HG03469 (cell line): ENCODE data around the gene GABARAP.

ENCODE experiments used
- ATAC-seq: cut with Tn5 transposase; IDR thresholded peaks from one replicate; pipeline ENCODE4 v1.9.1; 2021; ENCODE audit warnings: mild to moderate bottlenecking, moderate library complexity, moderate number of reproducible peaks; ENCODE audit not compliant: unreplicated experiment

The GABARAP gene

DNA sequence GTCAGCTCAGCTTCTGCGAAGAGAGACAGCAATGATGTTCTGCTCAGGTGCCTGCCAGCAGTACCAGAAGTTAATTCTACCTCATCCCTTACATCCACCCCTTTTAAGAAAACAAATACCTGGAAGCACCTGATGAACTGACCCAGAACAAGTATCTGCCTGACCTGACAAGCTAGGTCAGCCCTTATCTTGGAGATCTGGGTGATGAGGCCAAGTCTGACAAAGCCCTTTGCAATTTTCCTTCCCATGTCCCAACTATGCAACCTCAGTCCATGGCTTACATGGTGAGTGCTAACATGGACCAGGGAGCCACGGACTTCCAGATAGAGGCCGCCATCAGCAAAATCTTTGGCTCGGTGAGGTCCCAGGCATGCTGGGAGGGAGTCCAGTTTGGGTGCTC lies 18.9 kb downstream of the GABARAP start:
- ATAC-seq: no peak

DNA sequence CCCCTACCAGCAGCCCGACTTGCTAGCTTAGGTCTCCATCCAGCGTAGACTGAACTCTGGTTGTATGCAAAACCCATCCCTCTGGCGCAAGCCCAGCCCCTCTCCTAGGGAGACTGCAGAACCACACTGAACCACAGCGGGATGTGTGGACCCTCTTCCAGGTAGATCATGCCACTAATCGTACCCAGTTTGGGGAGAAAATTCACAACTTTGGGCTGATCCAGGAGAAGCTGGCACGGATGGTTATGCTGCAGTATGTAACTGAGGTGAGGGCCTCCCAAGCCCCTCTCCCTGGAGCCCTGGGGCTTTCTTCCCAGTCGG lies 19.3 kb downstream of the GABARAP start:
- no peak for ATAC-seq

DNA sequence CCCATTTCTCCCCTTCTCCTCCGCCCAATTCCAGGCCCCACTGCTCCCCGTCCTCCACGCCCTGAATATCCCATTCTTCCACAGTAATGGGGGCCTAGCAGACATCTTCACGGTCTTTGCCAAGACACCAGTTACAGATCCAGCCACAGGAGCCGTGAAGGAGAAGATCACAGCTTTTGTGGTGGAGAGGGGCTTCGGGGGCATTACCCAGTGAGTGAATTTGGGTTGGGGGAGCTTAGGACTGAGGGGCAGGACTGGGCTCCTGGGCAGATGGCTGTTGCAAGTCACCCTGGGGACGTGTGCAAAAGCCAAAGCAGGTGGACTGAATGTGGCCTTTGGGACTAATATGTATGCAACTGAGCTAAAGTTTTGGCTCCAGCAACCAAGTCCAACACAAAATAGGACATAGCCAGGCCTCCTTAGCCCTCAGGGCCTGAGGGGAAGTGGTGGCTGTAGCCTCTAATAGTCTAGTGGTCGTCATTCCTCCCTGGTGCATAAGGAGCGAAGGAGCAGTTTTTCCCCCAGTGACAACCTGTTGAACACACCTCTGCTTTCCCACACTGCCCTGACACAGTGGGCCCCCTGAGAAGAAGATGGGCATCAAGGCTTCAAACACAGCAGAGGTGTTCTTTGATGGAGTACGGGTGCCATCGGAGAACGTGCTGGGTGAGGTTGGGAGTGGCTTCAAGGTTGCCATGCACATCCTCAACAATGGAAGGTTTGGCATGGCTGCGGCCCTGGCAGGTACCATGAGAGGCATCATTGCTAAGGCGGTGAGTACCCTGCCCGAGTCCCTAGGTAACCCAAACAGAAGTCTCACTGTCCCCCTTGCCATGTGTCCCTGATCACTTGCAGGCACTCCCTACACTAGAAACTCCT lies 19.9 kb downstream of the GABARAP start:
- ATAC-seq: no peak

GRCh38 chr17:7221278-7222092 lies 20.8 kb downstream of the GABARAP start:
- no peak for ATAC-seq

- no peak for ATAC-seq
Observed at GRCh38 chr17:7220593-7221277, 21.5 kb downstream of the GABARAP start.

GRCh38 chr17:7219812-7220592 lies 22.2 kb downstream of the GABARAP start, which contains the start of the genes ACADVL and DLG4:
TSS of gene ACADVL (plus strand) at chr17:7219938. CDS start at chr17:7219985, 47 bp downstream.
TSS of gene DLG4 (minus strand) at chr17:7219836.
- ATAC-seq: no peak

GRCh38 chr17:7219229-7219811 lies 22.9 kb downstream of the GABARAP start:
- ATAC-seq: no peak

DNA sequence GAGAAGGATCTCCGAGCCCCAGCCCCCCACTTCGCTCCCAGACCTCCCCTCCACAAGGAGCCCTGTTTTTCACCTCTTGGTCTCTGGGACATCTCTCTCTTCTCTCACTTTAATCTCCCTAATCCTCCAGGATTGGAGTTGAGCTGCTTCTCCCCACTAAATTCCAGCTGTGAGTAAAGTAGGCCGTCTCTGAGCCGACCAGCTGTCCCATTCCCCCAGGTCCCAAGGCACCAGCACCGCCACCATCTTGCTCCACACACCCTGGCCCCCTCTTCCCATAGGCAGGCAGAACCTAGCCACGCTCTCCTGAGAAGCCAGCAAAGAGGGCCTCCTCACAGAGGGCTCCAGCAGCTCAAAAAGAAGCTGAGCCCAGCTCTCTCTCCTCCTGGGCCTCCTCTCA lies 23.5 kb downstream of the GABARAP start:
- ATAC-seq: no peak

GRCh38 chr17:7218166-7218565 lies 24.1 kb downstream of the GABARAP start:
- no peak for ATAC-seq

DNA sequence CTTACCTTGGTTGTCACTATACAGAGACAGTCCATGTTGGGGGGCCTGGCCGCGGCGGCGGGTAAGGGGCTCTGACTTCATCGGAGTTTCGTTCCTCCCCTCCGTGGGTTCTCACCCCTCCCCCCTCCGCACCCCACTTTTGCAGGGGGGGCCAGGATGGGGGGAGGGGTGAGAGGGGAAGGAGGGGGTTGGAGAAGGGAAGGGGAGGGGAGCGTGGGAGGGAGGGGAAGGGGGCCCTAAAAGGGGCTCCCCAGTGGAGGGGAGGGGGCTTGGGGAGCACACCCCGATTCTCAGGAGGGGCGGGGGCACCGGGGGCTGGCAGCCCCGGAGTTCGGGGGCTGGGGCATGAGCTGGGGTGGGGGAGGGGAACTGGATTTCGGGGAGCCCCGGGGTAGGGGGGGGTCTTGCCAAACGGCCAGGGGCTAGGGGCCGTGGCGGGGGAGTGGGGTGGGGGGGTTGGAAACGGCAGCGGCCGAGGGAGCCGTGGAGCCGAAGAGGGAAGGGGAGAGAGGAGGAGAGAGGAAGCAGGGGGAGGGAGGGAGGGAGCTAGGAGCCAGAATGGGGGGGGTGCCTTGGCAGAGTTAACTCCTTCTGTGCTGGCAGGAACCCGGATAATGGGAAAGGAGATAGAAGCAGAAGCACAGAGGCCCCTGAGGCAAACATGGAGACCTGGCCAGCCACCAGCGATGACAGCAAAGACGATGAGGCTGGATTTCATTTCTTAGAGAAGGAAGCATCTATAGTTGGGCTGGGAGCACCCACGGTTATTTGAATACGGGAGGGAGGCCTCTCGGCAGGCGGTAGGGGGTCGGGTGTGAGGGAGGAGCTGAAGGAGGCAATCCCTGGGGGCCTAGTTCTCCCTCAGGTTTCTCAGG lies 24.9 kb downstream of the GABARAP start:
- no peak for ATAC-seq

- no peak for ATAC-seq
Observed at GRCh38 chr17:7216242-7217112, 25.8 kb downstream of the GABARAP start.

GRCh38 chr17:7215652-7216180 lies 26.5 kb downstream of the GABARAP start:
- ATAC-seq: no peak

DNA sequence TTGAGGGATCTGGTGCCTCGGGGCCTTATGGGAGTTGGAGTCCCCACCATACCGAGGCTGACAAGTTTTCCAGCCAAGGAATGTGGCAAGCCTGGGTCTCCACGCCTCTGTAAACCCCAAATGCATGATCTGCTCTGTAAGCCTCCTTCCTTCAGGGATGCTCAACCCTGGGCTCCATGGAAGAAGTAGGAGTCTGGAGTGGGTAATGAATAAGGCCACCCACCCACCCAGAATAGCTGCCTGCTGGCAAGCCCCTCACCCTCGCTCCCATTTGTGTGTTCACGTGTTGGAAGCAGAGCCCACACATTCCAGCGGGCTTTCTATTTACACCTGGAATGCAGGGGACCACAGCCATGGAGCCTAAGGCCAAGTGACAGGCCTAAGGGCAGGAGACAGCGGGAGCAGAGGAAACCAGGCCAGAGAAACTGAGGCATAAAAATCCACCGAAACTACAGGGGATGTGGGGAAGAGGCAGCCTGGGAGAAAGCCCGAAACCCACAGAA lies 27.1 kb downstream of the GABARAP start:
- ATAC-seq: no peak

DNA sequence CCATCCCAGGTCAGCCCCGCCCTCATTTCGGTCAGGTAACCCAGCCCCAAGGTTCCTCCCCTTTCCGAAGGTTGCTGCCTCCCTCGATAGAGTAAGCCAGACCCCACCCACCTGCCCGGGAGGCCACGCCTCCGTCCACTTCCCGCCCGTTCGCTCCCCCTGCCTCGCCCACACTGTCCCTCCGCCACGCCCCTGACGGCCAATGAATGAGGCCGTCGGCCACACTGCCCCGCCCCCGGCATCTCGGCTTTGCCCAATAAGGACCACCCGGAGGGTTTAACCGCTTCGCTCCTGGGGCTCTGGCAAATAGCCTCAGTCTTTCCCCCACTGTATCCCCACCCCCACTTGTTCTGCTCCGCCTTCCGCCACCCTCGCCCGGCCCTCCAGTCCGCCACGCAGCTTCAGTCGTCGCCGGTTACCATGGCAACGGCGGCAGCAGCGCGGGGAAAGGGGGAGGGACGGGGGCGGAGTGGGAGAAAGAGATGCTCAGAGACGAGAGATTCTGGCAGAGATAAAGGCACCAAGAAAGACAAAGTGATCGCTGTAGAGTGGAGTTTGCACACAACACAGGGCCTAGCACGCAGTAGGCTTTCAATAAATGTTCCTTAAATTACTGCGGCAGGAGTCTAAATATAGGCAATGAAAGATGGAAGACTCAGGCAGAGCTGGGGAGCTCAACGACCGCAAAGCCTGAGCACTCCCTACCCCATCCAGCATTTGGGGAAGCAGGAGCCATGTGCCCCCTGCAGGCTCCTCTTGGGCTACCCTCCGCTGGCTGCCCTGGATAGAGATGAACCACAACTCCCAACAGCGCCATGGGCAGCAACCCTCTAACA lies 27.7 kb downstream of the GABARAP start:
- ATAC-seq: peak; percentile 44

DNA sequence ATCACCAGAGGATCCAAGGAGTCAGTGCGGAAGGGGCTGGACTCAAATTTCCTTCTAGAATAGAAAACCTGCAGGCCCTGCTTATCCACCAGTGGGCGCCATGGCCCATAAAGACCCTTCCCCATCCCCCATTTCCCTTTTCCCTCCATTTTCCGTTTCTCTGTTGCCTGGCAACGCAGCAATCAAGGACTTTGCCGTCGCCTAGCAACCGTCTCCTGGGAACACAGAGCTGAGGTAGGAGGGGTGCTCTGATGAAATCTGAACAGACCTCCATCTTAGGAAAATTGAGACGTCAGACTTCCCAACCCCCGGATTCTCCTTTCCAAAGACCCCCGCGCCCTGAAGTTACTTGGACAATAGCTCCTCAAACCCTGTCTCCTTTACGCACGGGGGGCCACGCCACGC lies 28.4 kb downstream of the GABARAP start:
- ATAC-seq: no peak

GRCh38 chr17:7211491-7212273 lies 30.6 kb downstream of the GABARAP start:
- ATAC-seq: no peak
